DMS79 (cell line): Measurements from ENCODE around the gene GIGYF1.
A peak's percentile ranks its signal among the peaks of the same experiment; 100 is the strongest.

Source experiments
- DNase-seq: peaks from one replicate; lab custom pipeline; 2025; lab: John Stamatoyannopoulos, UW

Gene GIGYF1

DNA sequence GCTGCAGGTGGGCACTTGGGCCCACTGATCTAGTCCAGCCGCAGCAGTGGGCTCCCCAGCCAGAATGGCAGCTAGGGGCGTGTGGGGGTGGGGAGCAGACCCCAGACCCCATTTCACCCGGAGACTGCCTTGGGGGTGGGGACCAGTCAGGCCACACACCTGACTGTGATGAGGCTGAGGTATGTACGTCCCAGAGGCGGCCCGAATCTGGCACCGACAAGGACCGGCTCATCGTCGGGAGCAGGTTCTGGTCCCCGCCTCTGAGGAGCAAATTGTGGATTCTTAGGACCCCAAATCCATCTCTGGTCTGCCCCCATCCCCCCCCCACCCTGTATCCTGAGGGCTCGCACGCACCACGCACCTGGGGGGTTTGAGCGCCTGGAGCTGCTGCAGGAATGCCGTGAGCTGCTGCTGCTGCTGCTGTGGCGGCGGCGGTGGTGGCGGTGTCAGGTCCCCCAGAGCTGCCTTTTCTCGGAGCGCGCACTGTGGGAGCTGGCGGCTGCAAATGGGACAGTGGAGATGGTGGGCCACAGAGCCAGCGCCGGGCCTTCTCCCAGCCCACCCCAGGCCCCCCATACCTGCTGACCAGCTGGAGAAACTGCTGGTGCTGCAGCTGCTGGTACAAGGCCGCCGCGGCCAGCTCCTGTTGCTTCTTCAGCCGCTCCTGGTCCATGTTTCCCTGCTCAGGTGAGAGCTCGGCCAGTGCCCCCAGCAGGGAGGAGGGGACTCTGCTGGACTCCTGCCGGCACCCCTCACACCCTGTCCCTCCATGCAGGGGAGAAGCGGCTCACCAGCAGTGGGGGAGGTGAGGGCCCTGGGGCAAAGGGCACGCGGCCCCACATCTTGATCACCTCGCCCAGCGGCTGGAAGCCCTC, 10.2 kb downstream of the GIGYF1 start:
- DNase-seq = no peak

DNA sequence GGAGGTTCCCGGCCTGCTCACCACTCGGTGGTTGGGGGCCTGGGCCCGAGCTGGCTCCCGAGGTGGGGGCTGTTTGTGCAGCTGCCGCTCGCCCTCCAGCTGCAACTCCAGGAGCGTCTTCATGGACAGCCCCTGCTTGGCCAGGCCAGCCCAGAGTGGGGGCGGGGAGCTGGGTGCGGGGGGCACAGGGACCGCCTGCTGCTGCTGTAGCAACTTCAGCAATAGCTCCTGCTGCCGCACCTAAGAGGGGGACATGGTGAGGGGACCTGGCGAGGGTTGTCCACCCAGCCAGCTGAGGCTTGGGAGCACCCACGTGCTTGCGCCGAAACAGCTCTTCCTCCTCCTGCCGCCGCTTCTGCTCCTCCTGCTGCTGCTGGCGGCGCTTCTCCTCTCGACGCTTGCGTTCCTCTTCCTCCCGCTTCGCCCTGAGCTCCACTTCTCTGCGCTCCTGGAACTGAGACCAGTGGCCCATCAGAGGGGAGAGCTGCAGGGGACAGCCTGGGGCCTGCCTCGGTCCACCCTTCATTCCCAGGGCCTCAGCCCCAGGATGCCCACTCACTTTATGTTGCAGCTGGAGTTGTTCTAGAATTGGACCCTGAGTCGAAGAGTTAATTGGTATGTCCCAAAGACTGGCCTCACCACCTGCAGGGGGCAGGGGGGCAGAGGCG, 10.9 kb downstream of the GIGYF1 start:
- no peak for DNase-seq

GRCh38 chr7:100682228-100682741, 11.8 kb downstream of the GIGYF1 start:
- DNase-seq = no peak

DNA sequence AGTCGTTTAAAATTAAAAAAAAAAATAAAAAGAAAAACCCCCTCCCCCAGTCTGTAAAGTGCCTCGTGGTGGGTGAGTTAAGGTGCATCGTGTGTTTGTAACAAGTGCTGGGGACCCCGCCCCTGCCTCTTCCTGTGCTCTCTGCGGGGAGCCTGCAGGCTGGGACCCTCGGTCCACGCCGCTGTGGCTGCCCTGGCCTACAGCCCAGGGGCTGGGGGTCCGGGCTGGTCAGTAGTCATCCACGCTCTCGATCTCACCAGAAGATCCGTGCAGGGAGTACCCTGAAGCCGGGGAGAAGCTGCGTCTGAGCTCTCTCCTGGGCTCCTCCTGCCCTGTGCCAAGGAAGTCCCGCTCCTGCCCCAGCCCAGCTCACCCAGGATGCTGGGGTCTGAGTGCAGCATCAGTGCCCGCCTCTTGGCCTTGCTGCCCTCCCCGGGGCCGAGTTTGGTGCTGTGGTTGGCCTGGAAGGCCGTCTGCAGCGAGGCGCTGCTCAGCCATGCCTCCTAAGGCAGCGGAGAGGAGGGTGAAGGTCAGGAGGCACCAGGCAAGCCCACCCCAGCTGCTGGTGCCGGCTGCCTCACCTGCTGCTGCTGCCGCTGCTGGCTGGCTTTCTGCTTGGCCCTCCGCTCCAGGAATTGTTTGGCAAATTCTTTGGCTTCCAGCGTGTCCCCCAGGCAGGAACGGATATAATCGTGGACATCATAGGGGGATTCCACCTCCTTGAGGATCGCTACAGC, 12.4 kb downstream of the GIGYF1 start:
- no peak for DNase-seq

GRCh38 chr7:100680576-100681271, 13.3 kb downstream of the GIGYF1 start:
- no peak for DNase-seq

GRCh38 chr7:100679927-100680575, 14.0 kb downstream of the GIGYF1 start:
- DNase-seq = no peak

- no peak for DNase-seq
Observed at GRCh38 chr7:100679129-100679926, 14.7 kb downstream of the GIGYF1 start.

DNA sequence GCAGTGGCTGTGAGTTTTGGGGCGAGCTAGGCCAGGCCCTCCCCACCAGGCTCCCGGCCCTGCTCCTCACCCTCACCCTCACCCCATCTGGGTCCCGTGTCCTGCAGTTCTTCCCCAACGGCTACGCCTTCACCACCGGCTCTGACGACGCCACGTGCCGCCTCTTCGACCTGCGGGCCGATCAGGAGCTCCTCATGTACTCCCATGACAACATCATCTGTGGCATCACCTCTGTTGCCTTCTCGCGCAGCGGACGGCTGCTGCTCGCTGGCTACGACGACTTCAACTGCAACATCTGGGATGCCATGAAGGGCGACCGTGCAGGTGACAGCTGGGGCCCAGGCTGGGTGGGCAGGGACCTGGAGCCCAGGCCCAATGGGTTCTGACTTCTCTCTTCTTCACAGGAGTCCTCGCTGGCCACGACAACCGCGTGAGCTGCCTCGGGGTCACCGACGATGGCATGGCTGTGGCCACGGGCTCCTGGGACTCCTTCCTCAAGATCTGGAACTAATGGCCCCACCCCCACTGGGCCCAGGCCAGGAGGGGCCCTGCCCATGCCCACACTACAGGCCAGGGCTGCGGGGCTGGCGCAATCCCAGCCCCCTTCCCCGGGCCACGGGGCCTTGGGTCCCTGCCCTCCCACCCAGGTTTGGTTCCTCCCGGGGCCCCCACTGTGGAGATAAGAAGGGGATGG, 15.6 kb downstream of the GIGYF1 start:
- no peak for DNase-seq

GRCh38 chr7:100677308-100678267, 16.5 kb downstream of the GIGYF1 start:
- no peak for DNase-seq

GRCh38 chr7:100676501-100677306, 17.3 kb downstream of the GIGYF1 start:
- DNase-seq = no peak

DNA sequence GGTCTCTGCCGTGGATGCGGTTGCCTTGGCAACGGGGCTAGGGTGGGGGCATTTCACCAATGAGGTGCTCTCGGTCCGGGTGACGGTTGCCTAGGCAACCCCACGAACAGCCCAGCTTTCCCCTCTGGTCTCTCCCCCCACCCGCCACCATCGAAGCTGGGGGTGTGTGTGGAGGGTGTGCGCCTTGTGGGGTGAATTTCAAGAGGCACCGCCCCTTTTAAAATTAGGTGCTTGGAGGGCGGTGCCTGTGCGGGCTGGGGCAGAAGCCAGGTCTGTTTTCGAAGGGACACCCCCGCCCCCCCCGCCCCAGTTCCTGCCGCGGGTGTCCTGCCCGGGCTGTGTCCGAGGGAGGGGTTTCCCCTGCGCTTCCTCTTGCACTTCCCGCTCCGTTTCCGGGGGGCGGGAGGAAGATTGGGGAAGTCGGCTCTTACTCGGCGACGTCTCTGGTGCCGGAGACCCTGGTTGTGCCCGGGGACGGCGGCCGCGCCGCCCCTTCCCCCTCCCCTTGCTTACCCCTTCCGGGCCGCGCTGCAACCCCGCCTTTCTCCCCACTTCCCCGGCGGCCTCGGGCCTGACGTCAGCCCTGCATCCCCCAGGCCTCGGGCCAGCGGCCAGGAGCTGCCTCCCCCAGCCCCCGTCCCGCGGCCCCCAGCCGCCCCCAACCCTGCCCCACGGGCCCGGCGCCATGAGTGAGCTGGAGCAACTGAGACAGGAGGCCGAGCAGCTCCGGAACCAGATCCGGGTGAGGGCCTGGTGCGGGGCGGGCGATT, 18.3 kb downstream of the GIGYF1 start:
- peak; percentile 19 for DNase-seq

- no peak for DNase-seq
Observed at GRCh38 chr7:100675105-100675451, 19.0 kb downstream of the GIGYF1 start.

DNA sequence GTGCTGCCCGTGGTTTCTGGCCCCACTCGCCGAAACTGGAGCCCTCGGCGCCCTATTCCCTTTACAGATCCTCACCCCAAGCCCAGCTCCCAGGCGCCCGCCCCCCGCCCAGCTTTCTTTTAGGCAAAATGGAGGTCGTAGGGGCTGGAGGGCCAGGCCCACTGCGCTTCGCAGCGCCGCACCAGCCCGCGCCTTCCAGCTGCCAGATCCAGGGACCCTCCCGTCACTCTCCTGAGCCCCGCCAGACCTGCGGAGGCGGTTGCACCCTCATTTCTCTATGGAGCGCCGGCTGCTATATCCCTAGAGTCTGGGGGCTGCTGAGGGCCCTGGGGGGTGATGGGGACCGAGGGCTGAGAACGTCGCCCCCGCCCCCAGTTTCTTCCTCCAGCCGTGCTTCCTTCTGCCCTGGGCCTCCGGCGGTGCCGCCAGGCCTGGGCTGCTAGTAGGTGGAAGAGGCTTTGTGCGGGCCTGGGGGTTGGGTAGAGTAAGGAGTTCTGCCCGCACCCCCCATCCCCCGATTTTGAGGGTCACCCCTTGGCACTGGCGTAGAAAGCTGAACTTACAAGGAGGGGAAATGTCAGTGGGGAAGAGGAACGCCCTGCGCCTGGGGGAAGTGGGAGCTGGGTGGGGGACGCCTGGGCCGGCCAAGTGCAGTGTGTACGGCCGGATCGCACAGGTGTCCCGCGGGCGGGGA, 19.5 kb downstream of the GIGYF1 start:
- no peak for DNase-seq

DNA sequence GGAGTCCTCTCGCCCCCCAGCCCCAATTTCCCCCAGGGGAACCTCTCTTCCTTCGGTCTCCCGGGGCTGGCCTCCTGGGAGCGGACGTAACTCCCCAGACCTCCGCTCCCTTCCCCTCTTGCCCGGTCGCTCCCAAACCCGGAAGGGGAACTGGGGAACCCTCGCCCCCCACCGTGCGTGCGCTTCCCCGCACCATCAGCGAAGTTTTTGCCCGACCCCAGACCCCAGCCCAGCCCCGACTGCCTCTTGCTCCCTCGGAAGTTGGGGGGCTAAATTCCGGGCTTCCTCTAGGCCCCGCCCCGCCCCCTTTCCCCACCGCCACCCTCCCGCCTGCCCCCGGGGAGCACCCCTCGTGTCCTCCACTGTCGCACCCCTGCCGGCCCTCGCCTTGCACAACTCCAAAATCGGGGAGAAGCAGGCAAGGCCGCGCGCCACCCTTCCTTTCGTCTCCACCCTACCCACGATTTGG, 20.1 kb downstream of the GIGYF1 start:
- no peak for DNase-seq

DNA sequence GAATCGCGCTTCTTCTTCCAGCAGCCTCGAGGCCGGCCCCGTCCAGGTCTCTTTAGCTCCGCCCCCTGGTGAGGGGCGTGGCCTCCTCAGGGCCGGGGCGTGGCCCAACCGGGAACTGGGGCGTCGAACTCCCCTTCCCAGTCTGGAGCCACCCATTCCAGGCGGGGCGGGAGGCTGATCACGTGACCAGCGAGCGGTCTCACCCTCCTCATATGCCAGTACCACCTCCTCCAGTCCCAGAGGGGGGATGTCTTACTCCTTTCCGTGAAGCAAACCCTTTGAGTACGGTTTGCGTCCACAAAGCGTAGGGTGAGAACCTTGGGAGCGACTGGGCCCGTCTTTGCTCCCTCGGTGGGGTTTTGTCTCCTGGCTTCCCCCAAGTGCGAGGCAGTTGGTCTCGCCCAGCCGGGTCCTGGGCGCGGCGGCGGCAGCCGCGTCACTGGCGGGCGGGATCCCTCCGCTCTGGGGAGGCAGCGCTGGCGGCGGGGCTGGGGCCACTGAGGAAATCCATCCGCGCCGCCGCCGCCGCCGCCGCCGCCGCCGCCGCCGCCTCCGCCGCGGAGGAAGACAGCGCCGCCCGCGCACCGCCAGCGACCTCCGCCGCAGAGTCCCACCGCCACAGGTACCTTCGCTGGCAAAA, 20.6 kb downstream of the GIGYF1 start, which contains the start of gene GNB2:
Gene GNB2, plus strand, starts transcription at position 439 of the 640 bp plus-strand sequence. CDS start 2,526 bp downstream, outside the sequence.
- DNase-seq = peak; percentile 94
